ENCODE data around the gene TMEM120B. TPM values are rescaled to one million over a fixed set of nuclear protein-coding genes. Genes with fewer than 3 reads are reported as not detected.
A peak's percentile ranks its signal among the peaks of the same experiment; 100 is the strongest.

The TMEM120B gene
- total RNA-seq, 5 donors from 2014 or later (not counting 1 experiment from before 2014, with no cell fraction given): 7.9 to 11.1 (median 10.3) TPM

- POLR2A ChIA-PET: no interaction called here
- H3K9me3 ChIP-seq: no peaks in the 10 kb centered on the region
- CTCF ChIA-PET: interaction anchor here in 1 of 2 donors (1.0 to 1.2 kb wide), 2 partner anchors 11 to 65 kb away, joined by 3 read pairs; no protein-coding TSS in a partner anchor
- peaks cover 3 to 17% (median 8%) of the 10 kb centered on the region in 3 donors for H3K4me1 Mint-ChIP-seq
- H3K4me1 ChIP-seq (ENCODE audit: control insufficient read depth in 1 of 2, extremely low read depth in 1 of 2, insufficient read depth in 2 of 2, low read length in 2 of 2): no peaks in the 10 kb centered on the region
- H3K36me3 Mint-ChIP-seq: peaks cover 36% of the 10 kb centered on the region
- H3K27ac Mint-ChIP-seq: no peak overlapping the region
- DNase-seq: no peak
- no peaks in the 10 kb centered on the region for H3K27me3 Mint-ChIP-seq
- ATAC-seq (replicated peaks in 1 of 4): peak in 1 of 4 experiments; percentile 18
- H3K27me3 ChIP-seq (replicated peaks in 1 of 2; ENCODE audit: control insufficient read depth in 2 of 2, extremely low read depth in 1 of 2, insufficient read depth in 2 of 2, low read length in 1 of 2): no peaks in the 10 kb centered on the region
- H3K27ac ChIP-seq (ENCODE audit: low read length): no peak overlapping the region
- H3K4me3 Mint-ChIP-seq: no peak overlapping the region
- WGBS (ENCODE audit: insufficient coverage): 97% methylated on average over 25 of the region's 36 CpGs
- no peaks in the 10 kb centered on the region for H3K9me3 Mint-ChIP-seq
- H3K36me3 ChIP-seq (ENCODE audit: control insufficient read depth in 2 of 2, extremely low read depth in 1 of 2, insufficient read depth in 1 of 2, low read length in 1 of 2): peaks cover 37 to 81% of the 10 kb centered on the region in 2 donors
- no peak overlapping the region for H3K4me3 ChIP-seq (ENCODE audit: control insufficient read depth in 1 of 2, extremely low read depth in 1 of 2, low read length in 1 of 2)
Measured at GRCh38 chr12:121823101-121823726, 110.7 kb downstream of the TMEM120B start.

- no peaks in the 10 kb centered on the region for H3K9me3 ChIP-seq
- Mint-ChIP-seq H3K36me3 (peaks cover 42% of the 10 kb centered on the region), H3K4me1 (peaks cover 8 to 22% (median 13%) of the 10 kb centered on the region in 3 donors), H3K4me3 (no peak overlapping the region), H3K27me3 (no peaks in the 10 kb centered on the region), H3K27ac (no peak overlapping the region), H3K9me3 (no peaks in the 10 kb centered on the region)
- H3K4me1 ChIP-seq (ENCODE audit: control insufficient read depth in 1 of 2, extremely low read depth in 1 of 2, insufficient read depth in 2 of 2, low read length in 2 of 2): no peaks in the 10 kb centered on the region
- ATAC-seq (replicated peaks in 1 of 4) (no peak), DNase-seq (no peak)
- 98% methylated on average over 7 of the region's 12 CpGs for WGBS (ENCODE audit: insufficient coverage)
- no peak overlapping the region for H3K27ac ChIP-seq (ENCODE audit: low read length)
- no peak overlapping the region for H3K4me3 ChIP-seq (ENCODE audit: control insufficient read depth in 1 of 2, extremely low read depth in 1 of 2, low read length in 1 of 2)
- H3K36me3 ChIP-seq (ENCODE audit: control insufficient read depth in 2 of 2, extremely low read depth in 1 of 2, insufficient read depth in 1 of 2, low read length in 1 of 2): peaks cover 41 to 85% of the 10 kb centered on the region in 2 donors
- no peaks in the 10 kb centered on the region for H3K27me3 ChIP-seq (replicated peaks in 1 of 2; ENCODE audit: control insufficient read depth in 2 of 2, extremely low read depth in 1 of 2, insufficient read depth in 2 of 2, low read length in 1 of 2)
- ChIA-PET POLR2A (interaction anchor here in 1 of 2 donors (0.5 kb wide), 1 partner anchor 18 kb away, joined by 5 read pairs; no protein-coding TSS in a partner anchor), CTCF (interaction anchor here in 1 of 2 donors (1.0 to 1.2 kb wide), 2 partner anchors 12 to 64 kb away, joined by 3 read pairs; no protein-coding TSS in a partner anchor)
Measured at GRCh38 chr12:121823727-121824115, 111.2 kb downstream of the TMEM120B start.

DNA sequence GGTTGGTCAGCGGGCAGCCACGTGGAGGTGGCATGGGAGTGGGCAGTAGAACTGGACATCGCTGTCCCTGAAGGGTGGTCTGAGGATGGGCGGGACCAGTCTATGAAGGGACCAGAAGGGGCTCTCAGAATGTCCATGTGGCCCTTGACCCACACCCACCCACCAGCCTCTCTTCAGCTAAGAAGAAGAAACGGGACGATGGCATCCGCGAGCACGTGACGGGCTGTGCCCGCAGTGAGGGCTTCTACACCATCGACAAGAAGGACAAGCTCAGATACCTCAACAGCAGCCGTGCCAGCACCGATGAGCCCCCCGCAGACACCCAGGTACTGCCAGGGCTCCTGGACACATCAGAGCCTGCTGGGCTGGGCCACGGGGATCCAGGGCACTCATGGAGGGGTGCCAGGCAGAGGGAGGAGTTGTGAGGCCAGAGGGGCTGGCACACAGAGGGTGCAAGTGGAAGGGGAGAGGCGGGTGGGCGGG, 112.5 kb downstream of the TMEM120B start:
- no peak overlapping the region for H3K27ac ChIP-seq (ENCODE audit: low read length)
- H3K36me3 Mint-ChIP-seq: peaks cover 48% of the 10 kb centered on the region
- H3K4me1 Mint-ChIP-seq: peaks cover 9 to 24% (median 14%) of the 10 kb centered on the region in 3 donors
- no peaks in the 10 kb centered on the region for H3K9me3 Mint-ChIP-seq
- no peaks in the 10 kb centered on the region for H3K9me3 ChIP-seq
- H3K27me3 ChIP-seq (replicated peaks in 1 of 2; ENCODE audit: control insufficient read depth in 2 of 2, extremely low read depth in 1 of 2, insufficient read depth in 2 of 2, low read length in 1 of 2): no peaks in the 10 kb centered on the region
- no peak overlapping the region for H3K27ac Mint-ChIP-seq
- WGBS (ENCODE audit: insufficient coverage): 96% methylated on average over 13 of the region's 18 CpGs
- peaks cover 29 to 88% of the 10 kb centered on the region in 2 donors for H3K36me3 ChIP-seq (ENCODE audit: control insufficient read depth in 2 of 2, extremely low read depth in 1 of 2, insufficient read depth in 1 of 2, low read length in 1 of 2)
- H3K4me3 Mint-ChIP-seq: no peak overlapping the region
- no peak overlapping the region for H3K4me3 ChIP-seq (ENCODE audit: control insufficient read depth in 1 of 2, extremely low read depth in 1 of 2, low read length in 1 of 2)
- no peaks in the 10 kb centered on the region for H3K27me3 Mint-ChIP-seq
- ATAC-seq (replicated peaks in 1 of 4) (no peak), DNase-seq (no peak)
- ChIA-PET POLR2A (no interaction called here), CTCF (interaction anchor here in 1 of 2 donors (1.0 kb wide), 1 partner anchor 31 kb away, joined by 3 read pairs; no protein-coding TSS in a partner anchor)
- no peaks in the 10 kb centered on the region for H3K4me1 ChIP-seq (ENCODE audit: control insufficient read depth in 1 of 2, extremely low read depth in 1 of 2, insufficient read depth in 2 of 2, low read length in 2 of 2)

GRCh38 chr12:121826318-121827150, 114.0 kb downstream of the TMEM120B start:
- ATAC-seq (replicated peaks in 1 of 4) (no peak), DNase-seq (no peak)
- H3K27me3 Mint-ChIP-seq: no peaks in the 10 kb centered on the region
- Histone ChIP-seq H3K9me3 (no peaks in the 10 kb centered on the region), H3K36me3 (ENCODE audit: control insufficient read depth in 2 of 2, extremely low read depth in 1 of 2, insufficient read depth in 1 of 2, low read length in 1 of 2) (peaks cover 24 to 86% of the 10 kb centered on the region in 2 donors), H3K4me1 (ENCODE audit: control insufficient read depth in 1 of 2, extremely low read depth in 1 of 2, insufficient read depth in 2 of 2, low read length in 2 of 2) (no peaks in the 10 kb centered on the region), H3K27me3 (replicated peaks in 1 of 2; ENCODE audit: control insufficient read depth in 2 of 2, extremely low read depth in 1 of 2, insufficient read depth in 2 of 2, low read length in 1 of 2) (no peaks in the 10 kb centered on the region), H3K4me3 (ENCODE audit: control insufficient read depth in 1 of 2, extremely low read depth in 1 of 2, low read length in 1 of 2) (no peak overlapping the region), H3K27ac (ENCODE audit: low read length) (no peak overlapping the region)
- no peaks in the 10 kb centered on the region for H3K9me3 Mint-ChIP-seq
- peaks cover 47% of the 10 kb centered on the region for H3K36me3 Mint-ChIP-seq
- peaks cover 9 to 24% (median 9%) of the 10 kb centered on the region in 3 donors for H3K4me1 Mint-ChIP-seq
- 92% methylated on average over 18 of the region's 18 CpGs for WGBS (ENCODE audit: insufficient coverage)
- H3K4me3 Mint-ChIP-seq: peak overlapping the region in 1 of 3 donors; percentile 45
- CTCF ChIA-PET: interaction anchor here in 1 of 2 donors (0.8 kb wide), 1 partner anchor 16 kb away, joined by 5 read pairs; no protein-coding TSS in a partner anchor
- POLR2A ChIA-PET: interaction anchor here in 1 of 2 donors (0.6 to 1.0 kb wide), 3 partner anchors 16 to 1422 kb away, joined by 3 to 6 read pairs (median 3); no protein-coding TSS in a partner anchor
- peak overlapping the region in 1 of 2 donors; percentile 61 for H3K27ac Mint-ChIP-seq

DNA sequence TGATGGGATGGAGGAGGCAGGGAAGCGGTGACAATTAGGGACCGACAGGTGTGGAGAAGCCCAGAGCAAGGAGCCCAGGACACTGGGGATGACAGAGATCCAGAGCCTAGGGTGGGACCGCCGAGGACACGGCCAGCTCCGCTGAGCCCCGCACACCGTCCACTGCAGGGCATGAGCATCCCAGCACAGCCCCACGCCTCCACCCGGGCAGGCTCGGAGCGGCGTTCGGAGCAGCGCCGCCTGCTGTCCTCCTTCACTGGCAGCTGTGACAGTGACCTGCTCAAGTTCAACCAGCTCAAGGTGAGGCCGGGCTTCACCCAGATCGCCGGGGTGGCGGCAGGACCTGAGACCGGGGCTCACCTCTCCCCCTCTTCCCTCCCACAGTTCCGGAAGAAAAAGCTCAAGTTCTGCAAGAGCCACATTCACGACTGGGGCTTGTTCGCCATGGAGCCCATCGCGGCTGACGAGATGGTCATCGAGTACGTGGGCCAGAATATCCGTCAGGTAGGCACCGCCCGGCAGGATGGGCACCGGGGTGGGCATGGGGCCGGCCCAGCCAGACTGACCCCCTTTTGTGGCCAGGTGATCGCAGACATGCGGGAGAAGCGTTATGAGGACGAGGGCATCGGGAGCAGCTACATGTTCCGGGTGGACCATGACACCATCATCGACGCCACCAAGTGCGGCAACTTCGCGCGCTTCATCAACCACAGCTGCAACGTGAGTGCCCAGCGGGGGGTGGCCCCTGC, 115.0 kb downstream of the TMEM120B start:
- H3K27me3 ChIP-seq (replicated peaks in 1 of 2; ENCODE audit: control insufficient read depth in 2 of 2, extremely low read depth in 1 of 2, insufficient read depth in 2 of 2, low read length in 1 of 2): no peaks in the 10 kb centered on the region
- no peak for ATAC-seq (replicated peaks in 1 of 4)

More for the DNA sequence above, 115.0 kb downstream of the TMEM120B start:
- H3K4me1 ChIP-seq (ENCODE audit: control insufficient read depth in 1 of 2, extremely low read depth in 1 of 2, insufficient read depth in 2 of 2, low read length in 2 of 2): no peaks in the 10 kb centered on the region
- no peaks in the 10 kb centered on the region for H3K9me3 ChIP-seq
- no peak overlapping the region for H3K4me3 ChIP-seq (ENCODE audit: control insufficient read depth in 1 of 2, extremely low read depth in 1 of 2, low read length in 1 of 2)
- peaks cover 9 to 24% (median 9%) of the 10 kb centered on the region in 3 donors for H3K4me1 Mint-ChIP-seq
- 96% methylated on average over 46 of the region's 48 CpGs for WGBS (ENCODE audit: insufficient coverage)
- no peaks in the 10 kb centered on the region for H3K9me3 Mint-ChIP-seq
- H3K36me3 Mint-ChIP-seq: peaks cover 50% of the 10 kb centered on the region
- peak overlapping the region in 1 of 2 donors; percentile 61 for H3K27ac Mint-ChIP-seq
- peak in 1 of 35 experiments; percentile 2 for DNase-seq
- POLR2A ChIA-PET: interaction anchor here in 1 of 2 donors (0.6 to 1.0 kb wide), 3 partner anchors 17 to 212 kb away, joined by 3 to 6 read pairs (median 4); no protein-coding TSS in a partner anchor
- no peak overlapping the region for H3K4me3 Mint-ChIP-seq
- no peaks in the 10 kb centered on the region for H3K27me3 Mint-ChIP-seq
- H3K36me3 ChIP-seq (ENCODE audit: control insufficient read depth in 2 of 2, extremely low read depth in 1 of 2, insufficient read depth in 1 of 2, low read length in 1 of 2): peaks cover 26 to 81% of the 10 kb centered on the region in 2 donors
- CTCF ChIA-PET: interaction anchor here in 1 of 2 donors (1.0 kb wide), 1 partner anchor 11 kb away, joined by 3 read pairs; no protein-coding TSS in a partner anchor
- H3K27ac ChIP-seq (ENCODE audit: low read length): no peak overlapping the region
